Activated T-helper 1 cell treated with Interleukin-2 at 50 U/mL for 16 hours (primary cell): ENCODE measurements around the gene KRTAP9-9.
"Not testable (repeated sequence)": the region's sequence is repeated elsewhere in the genome, so short reads cannot be mapped to it uniquely, and the experiment has no call there.

Source experiments
- DNase-seq: peaks from one replicate; pipeline ENCODE4 v3.0.0-alpha.2; 2020; ENCODE audit warnings: low read depth

The KRTAP9-9 gene

DNA sequence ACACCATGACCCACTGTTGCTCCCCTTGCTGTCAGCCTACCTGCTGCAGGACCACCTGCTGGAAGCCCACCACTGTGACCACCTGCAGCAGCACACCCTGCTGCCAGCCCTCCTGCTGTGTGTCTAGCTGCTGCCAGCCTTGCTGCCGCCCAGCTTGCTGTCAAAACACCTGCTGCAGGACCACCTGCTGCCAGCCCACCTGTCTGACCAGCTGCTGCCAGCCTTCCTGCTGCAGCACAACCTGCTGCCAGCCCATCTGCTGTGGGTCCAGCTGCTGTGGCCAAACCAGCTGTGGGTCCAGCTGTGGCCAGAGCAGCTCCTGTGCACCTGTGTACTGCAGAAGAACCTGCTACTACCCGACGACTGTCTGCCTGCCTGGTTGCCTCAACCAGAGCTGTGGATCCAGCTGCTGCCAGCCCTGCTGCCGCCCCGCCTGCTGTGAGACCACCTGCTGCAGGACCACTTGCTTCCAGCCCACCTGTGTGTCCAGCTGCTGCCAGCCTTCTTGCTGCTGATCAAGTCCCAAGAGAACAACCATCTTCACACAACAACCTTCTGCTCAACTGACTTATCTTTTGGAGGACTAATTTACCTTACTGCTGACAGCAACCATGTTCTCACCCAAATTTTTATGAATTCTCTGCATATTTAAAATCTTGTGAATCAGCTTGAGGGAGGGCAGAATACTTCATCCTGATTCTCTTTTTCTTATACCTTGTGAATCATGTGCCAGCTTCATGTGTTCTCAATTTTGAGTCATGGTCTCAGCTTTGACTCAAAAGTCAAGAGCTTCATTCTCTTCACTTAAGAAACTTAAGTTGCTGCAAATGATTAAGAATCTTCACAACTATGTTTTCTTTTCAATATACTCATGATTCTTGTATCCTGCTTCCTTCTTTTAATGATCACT, at the start of gene KRTAP9-9:
TSS of gene KRTAP9-9 (plus strand) at position 4 of the 910 bp plus-strand sequence.
- not testable (repeated sequence) for DNase-seq

DNA sequence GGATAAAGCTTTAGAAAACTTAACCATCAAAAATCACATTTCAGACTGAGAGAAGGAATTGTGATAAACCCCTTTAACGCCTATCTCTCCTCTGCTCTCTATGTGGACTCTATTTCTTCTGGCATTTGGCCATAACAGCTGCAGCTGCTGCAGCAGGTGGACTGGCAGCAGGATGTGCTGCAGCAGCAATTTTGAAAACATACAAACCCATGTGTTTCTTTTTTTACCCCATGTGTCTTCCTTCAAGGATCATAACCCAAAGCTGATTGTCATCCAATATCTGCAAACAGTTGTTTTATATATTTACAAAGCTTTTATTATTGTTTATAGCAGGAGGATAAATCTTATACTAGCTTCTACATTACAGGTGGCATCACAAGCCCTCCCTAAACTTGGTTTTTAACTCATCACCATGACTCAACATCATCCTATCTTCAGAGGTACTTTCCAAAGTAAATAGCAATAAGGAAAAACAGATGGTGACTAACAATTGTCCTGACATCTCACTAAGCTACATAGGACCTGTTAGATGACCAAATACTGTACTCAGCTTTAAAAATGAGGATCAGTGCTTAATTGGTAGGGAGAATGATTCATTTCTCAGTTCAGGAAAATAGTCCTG, 43.2 kb upstream of the KRTAP9-9 start:
- no peak for DNase-seq

DNA sequence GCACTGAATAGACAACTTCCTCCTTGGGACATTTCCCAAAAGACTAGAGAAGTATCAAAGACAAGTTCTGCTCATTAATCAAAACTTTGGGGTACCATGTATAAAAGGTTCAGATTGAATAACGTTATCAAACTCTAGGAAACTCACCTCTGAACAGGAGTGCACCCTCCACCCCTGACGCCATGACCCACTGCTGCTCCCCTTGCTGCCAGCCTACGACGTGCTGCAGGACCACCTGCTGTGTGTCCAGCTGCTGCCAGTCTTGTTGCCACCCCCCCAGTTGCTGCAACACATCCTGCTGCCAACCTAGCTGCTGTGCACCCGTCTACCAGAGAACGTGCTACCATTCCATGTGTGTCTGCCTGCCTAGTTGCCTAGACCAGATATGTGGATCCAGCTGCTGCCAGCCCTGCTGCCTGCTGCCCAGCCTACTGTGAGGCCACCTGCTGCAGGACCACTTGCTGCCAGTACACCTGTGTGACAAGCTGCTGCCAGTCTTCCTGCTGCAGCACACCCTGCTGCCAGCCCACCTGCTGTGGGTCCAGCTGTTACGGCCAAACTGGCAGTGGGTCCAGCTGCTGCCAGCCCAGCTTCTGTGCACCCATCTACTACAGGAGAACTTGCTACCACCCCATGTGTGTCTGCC, 42.5 kb upstream of the KRTAP9-9 start:
- no peak for DNase-seq

DNA sequence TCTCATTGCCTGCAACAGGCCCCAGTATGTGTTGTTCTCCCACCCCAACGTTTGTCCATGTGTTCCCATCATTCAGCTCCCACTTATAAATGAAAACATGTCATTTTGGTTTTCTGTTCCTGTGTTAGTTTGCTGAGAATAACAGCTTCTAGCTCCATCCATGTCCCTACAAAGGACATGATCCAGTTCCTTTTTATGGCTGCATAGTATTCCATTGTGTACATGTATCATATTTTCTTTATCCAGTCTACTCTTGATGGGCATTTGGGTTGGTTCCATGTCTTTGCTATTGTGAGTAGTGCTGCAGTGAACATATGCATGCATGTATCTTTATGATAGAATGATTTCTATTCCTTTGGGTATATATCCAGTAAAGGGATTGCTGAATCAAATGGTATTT, 39.5 kb upstream of the KRTAP9-9 start:
- DNase-seq: no peak

DNA sequence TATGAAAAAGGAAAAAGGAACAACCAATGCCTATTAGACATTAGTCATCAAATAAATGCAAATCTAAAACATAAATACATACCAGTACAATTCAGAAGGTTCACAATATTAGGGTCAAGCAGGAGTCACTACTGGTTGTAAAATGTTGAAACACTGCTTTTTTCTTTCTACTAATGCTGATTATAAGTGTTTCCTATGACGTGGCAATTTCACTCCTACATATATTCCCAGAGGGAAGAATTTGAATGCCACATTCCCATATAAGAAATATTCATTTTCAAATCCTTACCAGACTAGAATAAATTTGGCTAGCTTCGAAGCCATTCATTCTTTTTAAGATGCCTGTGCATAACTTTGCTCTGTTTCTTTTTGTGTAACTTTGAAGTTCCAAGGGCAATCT, 31.4 kb upstream of the KRTAP9-9 start:
- no peak for DNase-seq

DNA sequence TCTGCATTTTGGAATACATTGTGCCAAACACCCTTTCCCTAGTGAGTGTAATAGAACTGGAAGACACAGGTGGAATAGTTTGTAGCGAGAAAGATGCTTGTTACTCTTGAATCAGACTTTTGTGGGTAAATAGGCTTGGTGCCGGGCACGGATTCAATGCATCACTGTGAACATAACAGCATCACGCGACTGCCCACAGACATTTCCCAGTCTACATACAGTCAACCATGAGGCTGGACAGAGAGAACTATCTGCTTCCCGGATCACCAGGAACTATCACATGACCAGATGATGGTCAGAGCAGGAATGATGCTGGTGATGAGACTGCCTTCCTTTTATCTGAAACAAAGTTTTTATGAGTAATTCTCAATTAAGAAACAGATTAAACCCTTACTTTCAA, 29.1 kb upstream of the KRTAP9-9 start:
- DNase-seq: no peak

DNA sequence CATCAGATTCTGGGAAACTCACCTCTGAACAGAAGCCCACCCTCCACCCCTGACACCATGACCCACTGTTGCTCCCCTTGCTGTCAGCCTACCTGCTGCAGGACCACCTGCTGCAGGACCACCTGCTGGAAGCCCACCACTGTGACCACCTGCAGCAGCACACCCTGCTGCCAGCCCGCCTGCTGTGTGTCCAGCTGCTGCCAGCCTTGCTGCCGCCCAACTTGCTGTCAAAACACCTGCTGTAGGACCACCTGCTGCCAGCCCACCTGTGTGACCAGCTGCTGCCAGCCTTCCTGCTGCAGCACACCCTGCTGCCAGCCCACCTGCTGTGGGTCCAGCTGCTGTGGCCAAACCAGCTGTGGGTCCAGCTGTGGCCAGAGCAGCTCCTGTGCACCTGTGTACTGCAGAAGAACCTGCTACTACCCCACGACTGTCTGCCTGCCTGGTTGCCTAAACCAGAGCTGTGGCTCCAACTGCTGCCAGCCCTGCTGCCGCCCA, 28.5 kb upstream of the KRTAP9-9 start, which contains the start of gene KRTAP9-2:
TSS of gene KRTAP9-2 (plus strand) at position 51 of the 498 bp plus-strand sequence. CDS start at position 58, 7 bp downstream.
- DNase-seq: not testable (repeated sequence)

DNA sequence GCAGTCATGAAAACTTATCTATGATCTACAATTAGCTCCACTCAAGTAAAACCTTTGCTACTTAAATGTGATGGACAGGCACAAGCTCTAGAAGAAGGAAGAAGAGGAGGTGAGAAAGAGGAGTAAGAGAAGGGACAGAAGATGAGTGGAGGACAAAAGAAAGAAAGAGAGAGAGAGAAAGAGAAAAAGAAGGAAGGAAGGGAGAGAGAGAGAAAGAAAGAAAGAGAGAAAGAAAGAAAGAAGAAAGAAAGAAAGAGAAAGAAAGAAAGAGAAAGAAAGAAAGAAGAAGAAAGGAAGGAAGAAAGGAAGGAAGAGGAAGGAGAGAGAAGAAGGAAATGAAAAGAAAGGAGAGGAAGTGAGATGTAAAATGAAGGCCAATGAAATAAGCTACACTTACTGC, 25.1 kb upstream of the KRTAP9-9 start:
- DNase-seq: no peak

DNA sequence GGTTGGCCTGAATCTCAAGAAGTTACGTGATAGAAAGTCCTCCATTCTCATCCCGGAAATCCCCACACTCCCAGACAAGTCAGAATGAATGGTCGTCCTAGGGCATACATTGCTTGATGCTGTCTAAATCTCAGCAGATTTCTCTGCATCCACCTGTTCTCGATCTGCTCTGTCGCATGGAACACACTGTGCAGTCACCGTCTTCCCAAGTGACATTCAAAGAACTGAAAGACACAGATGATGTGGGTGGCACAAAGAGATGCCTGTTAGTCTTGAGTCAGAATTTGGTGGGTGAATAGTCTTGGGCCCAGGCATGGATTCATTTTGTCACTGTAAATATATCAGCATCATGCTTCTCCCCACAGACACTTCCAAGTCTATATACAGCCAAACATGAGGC, 23.5 kb upstream of the KRTAP9-9 start:
- DNase-seq: no peak

DNA sequence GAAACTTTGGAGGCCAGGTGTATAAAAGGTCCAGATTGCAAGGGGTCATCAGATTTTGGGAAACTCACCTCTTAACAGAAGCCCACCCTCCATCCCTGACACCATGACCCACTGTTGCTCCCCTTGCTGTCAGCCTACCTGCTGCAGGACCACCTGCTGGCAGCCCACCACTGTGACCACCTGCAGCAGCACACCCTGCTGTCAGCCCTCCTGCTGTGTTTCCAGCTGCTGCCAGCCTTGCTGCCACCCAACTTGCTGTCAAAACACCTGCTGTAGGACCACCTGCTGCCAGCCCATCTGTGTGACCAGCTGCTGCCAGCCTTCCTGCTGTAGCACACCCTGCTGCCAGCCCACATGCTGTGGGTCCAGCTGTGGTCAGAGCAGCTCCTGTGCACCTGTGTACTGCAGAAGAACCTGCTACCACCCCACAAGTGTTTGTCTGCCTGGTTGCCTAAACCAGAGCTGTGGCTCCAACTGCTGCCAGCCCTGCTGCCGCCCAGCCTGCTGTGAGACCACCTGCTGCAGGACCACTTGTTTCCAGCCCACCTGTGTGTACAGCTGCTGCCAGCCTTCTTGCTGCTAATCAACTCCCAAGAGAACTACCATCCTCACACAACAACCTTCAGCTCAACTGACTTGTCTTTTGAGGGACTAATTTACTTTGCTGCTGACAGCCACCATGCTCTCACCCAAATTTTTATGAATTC, 22.6 kb upstream of the KRTAP9-9 start, which contains the start of gene KRTAP9-3:
TSS of gene KRTAP9-3 (plus strand) at position 51 of the 707 bp plus-strand sequence. CDS start at position 104, 53 bp downstream.
- not testable (repeated sequence) for DNase-seq

DNA sequence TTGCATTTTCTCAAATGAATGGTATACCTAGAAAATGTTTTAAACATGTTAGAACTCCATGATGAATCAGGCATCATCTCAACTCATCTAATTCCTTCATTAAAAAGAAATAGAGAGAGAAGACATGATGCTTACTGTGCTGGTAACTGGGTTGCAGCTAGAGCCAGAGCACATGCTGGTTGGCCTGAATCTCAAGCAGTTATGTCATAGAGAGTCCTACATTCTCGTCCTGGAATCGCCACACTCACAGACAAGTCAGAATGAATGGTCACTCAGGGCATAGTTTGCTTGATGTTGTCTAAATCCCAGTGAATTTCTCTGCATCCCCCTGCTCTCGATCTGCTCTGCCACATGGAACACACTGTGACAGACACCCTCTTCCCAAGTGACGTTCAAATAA, 18.1 kb upstream of the KRTAP9-9 start:
- not testable (repeated sequence) for DNase-seq

DNA sequence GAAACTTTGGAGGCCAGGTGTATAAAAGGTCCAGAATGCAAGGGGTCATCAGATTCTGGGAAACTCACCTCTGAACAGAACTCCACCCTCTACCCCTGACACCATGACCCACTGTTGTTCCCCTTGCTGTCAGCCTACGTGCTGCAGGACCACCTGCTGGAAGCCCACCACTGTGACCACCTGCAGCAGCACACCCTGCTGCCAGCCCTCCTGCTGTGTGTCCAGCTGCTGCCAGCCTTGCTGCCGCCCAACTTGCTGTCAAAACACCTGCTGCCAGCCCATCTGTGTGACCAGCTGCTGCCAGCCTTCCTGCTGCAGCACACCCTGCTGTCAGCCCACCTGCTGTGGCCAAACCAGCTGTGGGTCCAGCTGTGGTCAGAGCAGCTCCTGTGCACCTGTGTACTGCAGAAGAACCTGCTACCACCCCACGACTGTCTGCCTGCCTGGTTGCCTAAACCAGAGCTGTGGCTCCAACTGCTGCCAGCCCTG, 17.2 kb upstream of the KRTAP9-9 start, which contains the start of gene KRTAP9-8:
TSS of gene KRTAP9-8 (plus strand) at position 51 of the 489 bp plus-strand sequence. CDS start at position 104, 53 bp downstream.
- not testable (repeated sequence) for DNase-seq

DNA sequence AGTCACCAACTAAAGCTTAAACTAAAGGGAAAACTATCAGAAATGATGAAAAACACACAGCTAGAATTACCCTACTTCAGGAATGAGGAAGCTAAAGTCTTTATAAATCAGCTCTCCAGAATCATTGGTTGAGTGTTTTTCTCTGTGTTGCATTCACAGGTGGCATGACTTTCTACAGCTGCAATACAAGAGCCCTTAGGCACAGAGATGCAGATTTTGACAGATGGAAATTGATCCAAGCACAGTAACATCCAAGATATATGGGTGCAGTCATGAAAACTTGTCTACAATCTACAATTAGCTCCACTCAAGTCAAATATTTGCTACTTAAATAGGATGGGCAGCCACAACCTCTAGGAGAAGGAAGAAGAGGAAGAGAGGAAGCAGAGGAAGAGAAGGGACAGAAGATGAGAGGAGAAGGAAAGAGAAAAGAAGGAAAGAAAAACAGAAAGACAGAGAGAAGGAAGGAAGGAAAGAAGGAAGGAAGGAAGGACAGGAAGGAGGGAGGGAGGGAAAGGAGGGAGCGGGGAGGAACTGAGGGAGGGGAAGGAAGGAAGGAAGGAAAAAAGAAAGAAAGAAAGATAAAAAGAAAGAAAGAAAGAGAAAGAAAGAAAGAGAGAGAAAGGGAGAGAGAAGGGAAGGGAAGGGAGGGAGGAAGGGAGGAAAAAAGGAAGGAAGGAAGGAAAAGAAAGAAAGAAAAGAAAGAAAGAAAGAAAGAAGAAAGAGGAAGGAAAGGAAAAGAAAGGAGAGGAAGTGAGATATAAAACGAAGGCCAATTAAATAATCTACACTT, 8.0 kb upstream of the KRTAP9-9 start:
- DNase-seq: not testable (repeated sequence)

DNA sequence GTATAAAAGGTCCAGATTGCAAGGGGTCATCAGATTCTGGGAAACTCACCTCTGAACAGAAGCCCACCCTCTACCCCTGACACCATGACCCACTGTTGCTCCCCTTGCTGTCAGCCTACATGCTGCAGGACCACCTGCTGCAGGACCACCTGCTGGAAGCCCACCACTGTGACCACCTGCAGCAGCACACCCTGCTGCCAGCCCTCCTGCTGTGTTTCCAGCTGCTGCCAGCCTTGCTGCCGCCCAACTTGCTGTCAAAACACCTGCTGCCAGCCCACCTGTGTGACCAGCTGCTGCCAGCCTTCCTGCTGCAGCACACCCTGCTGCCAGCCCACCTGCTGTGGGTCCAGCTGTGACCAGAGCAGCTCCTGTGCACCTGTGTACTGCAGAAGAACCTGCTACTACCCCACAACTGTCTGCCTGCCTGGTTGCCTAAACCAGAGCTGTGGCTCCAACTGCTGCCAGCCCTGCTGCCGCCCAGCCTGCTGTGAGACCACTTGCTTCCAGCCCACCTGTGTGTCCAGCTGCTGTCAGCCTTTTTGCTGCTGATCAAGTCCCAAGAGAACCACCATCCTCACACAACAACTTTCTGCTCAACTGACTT, 5.4 kb upstream of the KRTAP9-9 start, which contains the start of gene KRTAP9-4:
TSS of gene KRTAP9-4 (plus strand) at position 51 of the 604 bp plus-strand sequence. CDS start at position 85, 34 bp downstream.
- DNase-seq: not testable (repeated sequence)

DNA sequence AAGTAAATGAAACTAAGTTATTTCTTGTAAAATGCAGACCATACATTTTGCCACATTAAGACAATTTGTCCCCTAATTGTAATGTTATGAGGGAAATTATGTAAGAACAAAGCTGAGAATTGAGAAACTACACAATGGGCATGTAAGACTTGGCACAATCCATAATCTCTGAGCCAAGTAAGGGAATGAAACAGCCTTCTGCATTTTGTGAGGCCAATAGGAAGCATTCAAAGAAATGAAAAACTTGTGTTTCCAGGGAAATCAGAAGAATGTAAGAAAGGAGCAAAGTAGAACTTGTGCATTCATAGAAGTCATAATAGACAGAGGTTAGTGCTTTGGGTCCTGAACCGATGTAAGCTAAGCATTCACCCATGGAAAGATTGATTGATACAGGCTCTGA, 3.9 kb upstream of the KRTAP9-9 start:
- DNase-seq: no peak

DNA sequence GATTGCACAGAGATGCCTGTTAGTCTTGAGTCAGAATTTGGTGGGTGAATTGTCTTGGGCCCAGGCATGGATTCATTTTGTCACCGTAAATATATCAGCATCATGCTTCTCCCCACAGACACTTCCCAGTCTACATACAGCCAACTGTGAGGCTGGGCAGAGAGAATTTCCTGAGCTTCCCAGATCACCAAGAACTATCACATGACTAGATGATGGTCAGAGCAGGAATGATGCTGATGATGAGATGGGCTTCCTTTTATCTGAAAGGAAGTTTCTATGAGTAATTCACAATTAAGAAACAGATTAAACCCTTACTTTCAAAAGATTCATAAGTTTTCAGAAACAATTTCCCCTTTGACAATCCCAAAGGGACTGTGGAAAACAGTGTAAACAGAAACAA, 323 bp upstream of the KRTAP9-9 start:
- DNase-seq: no peak

DNA sequence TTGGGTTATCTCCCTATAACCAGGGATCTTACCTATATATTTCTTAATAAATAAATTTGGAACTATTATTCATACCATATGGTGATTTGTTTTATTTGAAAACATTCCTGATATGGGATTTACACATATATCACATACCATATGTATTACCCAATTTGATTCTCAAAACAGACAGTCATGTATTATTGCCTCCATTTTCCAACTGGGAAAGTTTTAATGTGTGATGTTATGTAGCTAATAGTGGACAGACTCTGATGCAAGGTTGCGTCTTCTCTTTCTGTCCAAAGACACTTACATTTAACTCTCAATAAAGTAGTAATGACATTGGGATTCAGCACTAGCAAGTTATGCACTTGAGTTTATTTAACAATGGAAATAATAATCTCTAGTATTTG, 1.1 kb downstream of the KRTAP9-9 start:
- DNase-seq: no peak

DNA sequence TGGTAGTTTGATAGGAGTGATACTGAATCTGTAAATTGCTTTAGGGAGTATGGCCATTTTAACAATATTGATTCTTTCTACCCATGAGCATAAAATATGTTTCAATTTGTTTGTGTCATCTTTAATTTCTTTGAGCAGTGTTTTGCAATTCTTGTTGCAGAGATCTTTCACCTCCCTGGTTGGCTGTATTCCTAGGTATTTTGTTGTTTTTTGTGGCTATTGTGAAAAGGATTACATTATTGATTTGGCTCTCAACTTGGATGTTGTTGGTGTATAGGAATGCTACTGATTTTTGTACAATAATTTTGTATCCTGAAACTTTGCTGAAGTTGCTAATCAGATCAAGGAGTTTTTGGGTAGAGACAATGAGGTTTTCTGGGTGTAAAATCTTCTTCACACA, 3.2 kb downstream of the KRTAP9-9 start:
- no peak for DNase-seq

DNA sequence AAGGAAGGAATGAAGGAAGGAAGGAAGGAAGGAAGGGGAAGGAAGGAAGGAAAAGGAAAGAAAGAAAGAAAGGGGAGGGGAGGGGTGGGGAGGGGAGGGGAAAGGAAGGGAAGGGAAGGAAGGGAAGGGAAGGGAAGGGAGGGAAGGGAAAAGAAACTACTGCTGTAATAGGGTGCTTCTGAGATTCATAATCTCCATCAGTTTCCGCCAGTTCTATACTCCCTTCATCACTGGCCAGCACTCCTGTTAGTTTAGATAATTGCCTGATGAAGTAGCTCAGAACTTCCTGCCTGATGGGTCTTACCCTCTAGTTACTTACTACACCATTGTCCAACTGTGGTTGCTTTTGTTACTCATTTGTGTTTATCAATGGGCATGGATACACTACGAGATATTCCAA, 8.0 kb downstream of the KRTAP9-9 start:
- DNase-seq: no peak

DNA sequence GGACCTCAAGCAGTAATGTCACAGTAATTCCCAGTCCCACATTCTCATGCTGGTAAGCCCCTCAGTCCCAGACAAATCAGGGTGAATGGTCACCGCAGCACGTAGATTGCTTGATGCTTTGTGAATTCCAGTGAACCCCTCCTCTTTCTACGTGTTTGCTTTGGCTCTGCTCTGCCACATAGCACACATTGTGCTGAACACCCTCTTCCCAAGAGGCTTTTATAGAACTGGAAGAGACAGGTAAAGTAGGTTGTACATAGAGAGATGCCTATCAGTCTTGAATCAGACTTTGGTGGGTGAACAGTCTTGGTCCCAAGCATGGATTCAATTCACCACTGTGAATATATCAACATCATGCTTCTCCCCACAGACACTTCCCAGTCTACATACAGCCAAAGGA, 9.4 kb downstream of the KRTAP9-9 start:
- no peak for DNase-seq
